CD4-positive, alpha-beta T cell treated with Interleukin-4 for 1 hour (primary cell): Measurements from ENCODE around the gene TMX3.
A peak's percentile ranks its signal among the peaks of the same experiment; 100 is the strongest.

ENCODE experiments used
- DNase-seq, 2 donors: peaks; one replicate each; pipeline ENCODE4 v3.0.0-alpha.2; 2020 to 2022

Gene TMX3, protein sequence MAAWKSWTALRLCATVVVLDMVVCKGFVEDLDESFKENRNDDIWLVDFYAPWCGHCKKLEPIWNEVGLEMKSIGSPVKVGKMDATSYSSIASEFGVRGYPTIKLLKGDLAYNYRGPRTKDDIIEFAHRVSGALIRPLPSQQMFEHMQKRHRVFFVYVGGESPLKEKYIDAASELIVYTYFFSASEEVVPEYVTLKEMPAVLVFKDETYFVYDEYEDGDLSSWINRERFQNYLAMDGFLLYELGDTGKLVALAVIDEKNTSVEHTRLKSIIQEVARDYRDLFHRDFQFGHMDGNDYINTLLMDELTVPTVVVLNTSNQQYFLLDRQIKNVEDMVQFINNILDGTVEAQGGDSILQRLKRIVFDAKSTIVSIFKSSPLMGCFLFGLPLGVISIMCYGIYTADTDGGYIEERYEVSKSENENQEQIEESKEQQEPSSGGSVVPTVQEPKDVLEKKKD

GRCh38 chr18:68714712-68715496 lies at the start of gene TMX3:
Gene TMX3, minus strand, starts transcription at chr18:68715108. Its CDS starts 127 bp downstream, at chr18:68714981.
- DNase-seq = peak; percentile 92

- DNase-seq = no peak
Observed at GRCh38 chr18:68764016-68764415, 49.1 kb upstream of the TMX3 start.

DNA sequence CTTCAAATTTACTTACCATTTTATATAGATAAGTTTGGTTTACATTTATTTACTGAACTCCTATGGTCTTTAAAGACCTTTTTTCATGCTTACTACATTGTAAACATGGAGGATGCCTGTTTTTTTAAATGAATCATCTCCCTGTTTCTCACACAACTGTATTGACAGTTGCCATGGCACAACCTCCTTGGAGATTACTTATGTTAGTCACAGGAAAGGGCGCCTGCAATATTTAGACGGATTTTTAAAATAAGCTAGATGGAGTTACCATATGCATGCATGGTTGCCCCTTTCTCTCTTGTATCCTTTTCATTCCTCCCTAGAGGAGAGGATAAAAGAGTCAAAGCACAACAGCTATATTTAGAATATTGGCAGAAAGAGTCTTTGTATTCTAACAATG lies 48.2 kb upstream of the TMX3 start:
- DNase-seq = no peak

DNA sequence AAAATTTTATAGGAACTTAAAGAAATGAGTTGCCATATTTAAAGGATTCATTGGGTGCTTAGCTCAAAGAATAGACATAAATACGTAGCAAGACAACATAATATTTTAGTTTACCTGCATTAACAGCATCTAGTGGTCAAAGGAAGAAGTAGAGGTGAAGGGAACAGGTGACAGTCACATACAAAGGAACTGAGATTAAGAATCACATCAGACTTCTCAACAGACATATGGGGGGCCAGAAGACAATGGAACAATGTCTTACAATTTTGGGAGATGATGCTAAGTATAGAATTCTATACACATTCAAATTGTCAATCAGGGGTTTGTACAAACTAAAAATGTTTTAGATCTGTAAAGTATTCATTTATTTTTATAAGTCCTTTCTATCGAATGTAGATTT lies 44.4 kb upstream of the TMX3 start:
- DNase-seq = no peak

DNA sequence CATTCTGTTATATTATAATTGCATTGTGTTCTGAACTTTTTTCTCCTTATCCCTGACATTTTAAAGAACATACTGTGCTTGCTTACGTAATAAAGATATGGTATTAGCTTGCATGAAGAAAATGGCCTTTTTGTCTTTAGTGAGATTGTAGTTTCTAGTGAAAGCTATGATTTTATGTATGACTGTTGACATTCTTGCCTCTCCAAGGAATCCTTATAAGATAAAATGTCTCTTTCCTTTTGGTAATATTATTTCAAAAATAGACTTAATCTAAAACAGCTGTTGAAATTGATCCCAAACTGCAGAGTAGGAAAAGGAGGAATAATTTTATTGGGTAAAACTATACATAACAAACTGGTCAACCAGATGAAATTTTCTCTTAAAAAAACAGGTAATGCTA lies 42.2 kb upstream of the TMX3 start:
- no peak for DNase-seq

DNA sequence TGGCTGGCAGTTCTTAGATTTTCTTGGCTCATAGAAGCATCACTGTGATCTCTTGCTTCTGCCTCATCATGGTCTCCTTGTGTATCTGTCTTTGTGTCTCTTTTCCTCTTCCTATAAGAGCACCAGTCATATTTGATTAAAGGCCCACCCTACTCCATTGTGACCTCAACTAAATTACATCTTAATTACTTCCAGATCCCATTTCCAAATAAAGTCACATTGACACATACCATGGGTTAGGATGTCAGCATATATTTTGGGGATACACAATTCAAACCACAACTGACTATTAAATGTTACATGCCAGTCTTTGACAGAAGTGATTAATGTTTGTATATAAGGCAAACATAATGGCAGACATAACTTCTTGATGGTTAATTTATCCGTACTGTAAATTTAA lies 27.3 kb upstream of the TMX3 start:
- DNase-seq = no peak

DNA sequence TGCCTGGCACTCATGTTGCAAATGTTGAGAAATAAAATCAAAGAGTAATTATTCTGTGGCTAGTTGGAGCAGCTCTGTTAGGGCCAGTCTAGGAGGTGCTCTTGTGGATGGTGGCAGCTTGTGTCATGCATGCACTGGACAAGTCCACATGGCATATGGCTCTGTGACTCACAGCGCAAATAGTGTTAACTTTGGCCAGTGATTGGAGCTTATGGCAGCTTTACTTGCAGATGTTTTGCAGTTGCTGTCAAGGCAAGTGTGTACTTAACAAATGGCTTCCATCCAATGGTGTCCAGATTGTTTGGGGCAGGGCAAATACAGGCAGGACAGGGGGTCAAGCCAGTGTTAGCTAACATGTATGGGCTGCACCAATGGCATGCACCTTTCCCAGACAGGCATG lies 26.1 kb upstream of the TMX3 start:
- DNase-seq = no peak

- DNase-seq = no peak
Observed at GRCh38 chr18:68739462-68739861, 24.6 kb upstream of the TMX3 start.

GRCh38 chr18:68738564-68738963 lies 23.7 kb upstream of the TMX3 start:
- no peak for DNase-seq

GRCh38 chr18:68735483-68736343 lies 20.8 kb upstream of the TMX3 start:
- DNase-seq = peak in 1 of 2 donors; percentile 38

GRCh38 chr18:68734308-68734707 lies 19.4 kb upstream of the TMX3 start:
- no peak for DNase-seq

DNA sequence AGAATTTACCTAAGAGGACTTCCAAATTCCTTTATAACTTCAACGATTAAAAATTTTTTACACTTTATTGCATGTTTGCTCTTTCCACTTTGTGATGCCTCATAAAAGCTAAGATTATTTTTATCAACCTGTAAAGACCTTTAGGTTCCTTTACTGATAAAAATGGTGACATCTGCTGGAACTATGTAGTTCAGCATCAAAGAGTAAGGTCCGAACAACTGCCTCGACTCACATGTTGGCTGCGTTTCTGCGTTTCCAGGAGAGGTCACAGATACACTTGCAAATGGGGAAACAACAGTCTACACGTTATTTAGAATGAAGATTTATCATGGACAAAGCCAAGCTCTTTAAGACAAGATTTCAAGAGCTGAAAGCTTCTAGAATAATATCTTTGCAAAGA lies 18.8 kb upstream of the TMX3 start:
- DNase-seq = no peak

- no peak for DNase-seq
Observed at GRCh38 chr18:68728081-68728700, 13.3 kb upstream of the TMX3 start.

DNA sequence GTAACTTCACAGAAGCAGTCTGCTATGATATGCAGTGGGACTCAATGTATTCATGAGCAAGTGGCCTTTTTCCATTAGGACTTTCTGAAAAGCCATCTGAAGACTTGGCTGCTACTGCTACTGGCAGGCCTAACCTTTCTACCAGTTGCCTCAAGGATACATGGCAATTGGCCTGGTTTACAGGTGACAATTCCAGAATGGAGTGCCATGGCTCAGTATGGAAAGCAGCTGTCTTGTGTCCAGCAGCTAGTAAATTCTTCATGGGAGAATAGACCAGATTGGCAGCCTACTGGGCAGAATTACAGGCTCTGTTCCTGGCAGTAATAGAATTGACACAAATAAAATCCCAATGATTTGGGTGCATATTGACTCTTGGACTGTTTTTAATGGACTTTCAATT lies 12.6 kb upstream of the TMX3 start:
- DNase-seq = no peak

- DNase-seq = no peak
Observed at GRCh38 chr18:68725346-68725745, 10.4 kb upstream of the TMX3 start.

GRCh38 chr18:68724021-68724420 lies 9.1 kb upstream of the TMX3 start:
- no peak for DNase-seq

- DNase-seq = no peak
Observed at GRCh38 chr18:68723539-68723938, 8.6 kb upstream of the TMX3 start.

DNA sequence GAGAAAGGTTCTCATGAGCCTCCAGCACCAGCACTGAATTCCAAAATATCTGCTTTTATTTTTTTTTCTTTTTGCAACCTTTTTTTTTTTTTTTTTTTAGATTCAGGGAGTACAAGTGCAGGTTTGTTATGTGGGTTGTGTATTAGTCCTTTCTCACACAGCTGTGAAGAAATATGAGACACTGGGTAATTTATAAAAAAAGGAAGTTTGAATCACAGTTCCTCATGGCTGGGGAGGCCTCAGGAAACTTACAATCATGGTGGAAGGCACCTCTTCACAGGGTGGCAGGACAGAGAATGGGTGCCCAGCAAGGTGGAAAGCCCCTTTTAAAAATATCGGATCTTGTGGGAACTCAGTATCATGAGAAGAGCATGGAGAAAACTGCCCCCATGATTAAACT lies 7.9 kb upstream of the TMX3 start:
- DNase-seq = no peak

GRCh38 chr18:68721681-68722583 lies 7.0 kb upstream of the TMX3 start:
- peak in 1 of 2 donors; percentile 46 for DNase-seq

- DNase-seq = peak; percentile 12 to 17
Observed at GRCh38 chr18:68714366-68714711, 569 bp downstream of the TMX3 start.

DNA sequence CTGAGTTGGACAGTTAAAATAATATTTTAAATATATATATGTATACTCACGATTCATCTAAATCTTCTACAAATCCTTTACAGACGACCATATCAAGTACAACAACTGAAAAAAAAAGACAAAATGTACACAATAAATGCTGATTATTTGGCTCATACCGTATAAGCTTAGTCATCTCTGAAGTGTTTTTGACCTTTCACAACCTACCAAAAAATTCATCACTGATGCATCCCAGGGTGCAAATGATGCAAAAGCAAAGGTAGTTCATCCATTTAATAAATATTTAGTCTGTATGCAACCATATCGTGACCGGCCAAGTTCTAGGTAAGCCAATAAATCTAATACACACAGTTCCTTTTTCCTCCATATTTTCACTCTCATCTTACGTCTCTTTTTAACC lies 1.1 kb downstream of the TMX3 start:
- DNase-seq = no peak

- DNase-seq = no peak
Observed at GRCh38 chr18:68713131-68713530, 1.8 kb downstream of the TMX3 start.
